Neuron (in vitro differentiated cells): ENCODE data around the gene TOX2.

Experiments
- H2AFZ ChIP-seq: one replicate; pipeline ENCODE4 v1.6.1; 2013; ENCODE audit warnings: low read depth, mild to moderate bottlenecking, inconsistent platforms, low read length, moderate library complexity
- H3K27me3 ChIP-seq: one replicate; pipeline ENCODE4 v1.6.1; 2013; ENCODE audit warnings: low read length; ENCODE audit not compliant: insufficient read depth
- H3K36me3 ChIP-seq: one replicate; pipeline ENCODE4 v1.6.1; 2013; ENCODE audit warnings: low read length; ENCODE audit not compliant: insufficient read depth
- H3K4me1 ChIP-seq: one replicate; pipeline ENCODE4 v1.6.1; 2013; ENCODE audit warnings: low read length; ENCODE audit not compliant: insufficient read depth
- H3K4me3 ChIP-seq: 2 replicates; pipeline ENCODE4 v1.5.1; 2013; ENCODE audit warnings: mild to moderate bottlenecking, low read length, moderate library complexity
- H3K9me3 ChIP-seq: one replicate; pipeline ENCODE4 v1.6.1; 2013; ENCODE audit warnings: low read length

The TOX2 gene

DNA sequence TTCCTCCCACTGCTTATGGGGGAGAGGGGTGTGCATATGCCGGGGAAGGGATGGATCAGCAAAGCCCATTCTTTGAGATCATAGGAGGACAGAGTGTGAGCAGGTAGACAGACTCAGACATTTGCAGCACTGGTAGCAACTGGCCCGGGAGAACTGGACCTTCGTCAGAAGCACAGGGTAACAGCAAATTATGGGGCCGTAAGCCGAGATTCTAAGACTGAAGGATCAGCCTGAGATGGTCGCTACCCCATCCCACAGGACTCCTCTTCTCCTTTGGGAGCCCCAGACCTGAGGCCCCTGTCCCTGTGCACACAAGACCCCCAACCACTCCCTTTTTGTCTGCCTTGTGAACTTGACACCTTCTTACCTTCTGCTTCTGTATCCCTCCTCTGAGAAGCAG is 106.5 kb downstream of the TOX2 start:
- no peaks in the 10 kb centered on the region for H3K9me3 ChIP-seq
- no peak overlapping the region for H3K4me3 ChIP-seq
- H3K36me3 ChIP-seq: no peaks in the 10 kb centered on the region

GRCh38 chr20:44021900-44022299 is 107.2 kb downstream of the TOX2 start:
- H3K36me3 ChIP-seq: no peaks in the 10 kb centered on the region
- H3K4me1 ChIP-seq: no peaks in the 10 kb centered on the region
- no peak overlapping the region for H3K4me3 ChIP-seq
- no peak overlapping the region for H2AFZ ChIP-seq
- H3K9me3 ChIP-seq: no peaks in the 10 kb centered on the region
- H3K27me3 ChIP-seq: no peaks in the 10 kb centered on the region

More for the DNA sequence above, 106.5 kb downstream of the TOX2 start:
- H2AFZ ChIP-seq: no peak overlapping the region
- no peaks in the 10 kb centered on the region for H3K27me3 ChIP-seq
- H3K4me1 ChIP-seq: no peaks in the 10 kb centered on the region

GRCh38 chr20:44022464-44022863 is 107.8 kb downstream of the TOX2 start:
- Histone ChIP-seq H3K4me1 (no peaks in the 10 kb centered on the region), H2AFZ (no peak overlapping the region), H3K4me3 (no peak overlapping the region), H3K9me3 (no peaks in the 10 kb centered on the region), H3K36me3 (no peaks in the 10 kb centered on the region), H3K27me3 (no peaks in the 10 kb centered on the region)

GRCh38 chr20:44023515-44024371 is 109.1 kb downstream of the TOX2 start:
- H3K4me1 ChIP-seq: no peaks in the 10 kb centered on the region
- no peak overlapping the region for H3K4me3 ChIP-seq
- H3K27me3 ChIP-seq: peaks cover under 1% of the 10 kb centered on the region
- H3K9me3 ChIP-seq: no peaks in the 10 kb centered on the region
- no peak overlapping the region for H2AFZ ChIP-seq
- H3K36me3 ChIP-seq: no peaks in the 10 kb centered on the region

DNA sequence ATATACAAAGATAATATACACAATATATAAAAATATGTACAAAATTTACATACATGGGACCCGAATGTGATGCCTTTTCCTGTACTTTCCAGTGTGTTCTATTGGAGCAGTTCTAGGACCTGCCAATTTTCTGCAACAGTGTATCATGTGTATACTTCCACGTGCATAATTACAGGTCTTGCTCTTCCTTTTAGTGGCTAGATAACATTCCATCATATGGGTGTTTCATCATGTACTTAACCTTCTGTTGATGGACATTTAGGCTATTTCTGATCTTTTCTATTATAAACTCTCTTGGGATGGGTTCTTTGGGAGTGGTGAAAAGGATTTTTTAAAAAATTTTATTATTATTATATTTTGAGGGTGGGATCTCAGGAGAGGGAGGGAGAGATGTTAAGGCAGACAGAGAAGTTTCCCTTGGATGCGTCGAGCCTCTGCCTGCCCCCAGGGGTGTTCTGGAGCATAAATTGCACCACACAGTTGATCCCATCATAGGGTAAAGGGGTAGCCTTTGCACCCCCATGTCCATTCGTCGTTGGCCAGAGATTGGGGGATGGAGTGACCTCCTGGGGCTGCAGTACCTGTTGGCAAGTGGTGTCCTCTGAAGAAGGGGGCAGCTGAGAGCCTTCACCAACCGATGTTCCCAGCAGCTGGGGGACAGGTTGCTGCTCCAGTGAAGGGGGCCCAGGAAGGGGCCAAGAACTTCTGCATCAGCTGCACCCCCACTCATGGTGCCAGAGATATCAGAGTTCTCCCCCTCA is 110.3 kb downstream of the TOX2 start:
- Histone ChIP-seq H3K9me3 (no peaks in the 10 kb centered on the region), H3K27me3 (peaks cover 2% of the 10 kb centered on the region), H2AFZ (no peak overlapping the region), H3K36me3 (no peaks in the 10 kb centered on the region), H3K4me1 (no peaks in the 10 kb centered on the region), H3K4me3 (no peak overlapping the region)

GRCh38 chr20:44025756-44026155 is 111.1 kb downstream of the TOX2 start:
- no peaks in the 10 kb centered on the region for H3K9me3 ChIP-seq
- no peaks in the 10 kb centered on the region for H3K36me3 ChIP-seq
- no peak overlapping the region for H3K4me3 ChIP-seq
- H3K27me3 ChIP-seq: peaks cover 2% of the 10 kb centered on the region
- H3K4me1 ChIP-seq: no peaks in the 10 kb centered on the region
- no peak overlapping the region for H2AFZ ChIP-seq

GRCh38 chr20:44026647-44027342 is 112.1 kb downstream of the TOX2 start:
- no peaks in the 10 kb centered on the region for H3K4me1 ChIP-seq
- H3K4me3 ChIP-seq: no peak overlapping the region
- H3K9me3 ChIP-seq: peaks cover 1% of the 10 kb centered on the region
- H3K27me3 ChIP-seq: peaks cover 2% of the 10 kb centered on the region
- H2AFZ ChIP-seq: no peak overlapping the region
- no peaks in the 10 kb centered on the region for H3K36me3 ChIP-seq

DNA sequence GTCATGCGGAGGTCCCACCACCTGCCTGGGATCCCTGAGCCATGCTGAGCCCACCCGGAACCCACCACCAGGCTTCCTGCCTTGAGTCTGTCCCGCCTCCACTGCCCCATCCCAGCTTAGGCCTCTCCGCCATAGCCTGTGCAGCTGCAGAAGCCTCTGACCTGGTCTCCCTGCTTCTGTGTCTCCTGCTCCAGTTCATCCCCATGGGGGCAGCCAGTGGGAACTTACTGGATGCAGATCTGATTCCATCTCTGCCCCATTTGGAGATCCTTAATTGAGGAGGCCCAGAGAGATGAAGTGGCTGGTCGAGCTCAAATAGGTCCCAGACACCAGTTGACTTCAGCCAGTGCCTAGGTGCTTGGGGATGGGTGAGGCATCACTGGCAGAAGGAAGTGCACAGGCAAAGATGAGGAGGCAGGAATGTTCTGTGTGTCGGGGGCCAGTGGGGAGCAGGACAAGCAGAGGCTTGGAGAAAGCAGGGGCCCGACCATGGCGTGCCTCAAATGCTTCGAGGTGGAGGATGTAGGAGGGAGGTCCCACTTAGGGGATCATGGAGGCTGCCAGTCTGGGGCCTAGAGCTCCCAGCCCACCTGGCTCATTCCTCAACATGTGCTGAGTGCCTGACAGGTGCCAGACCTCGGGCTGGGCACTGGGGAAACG is 112.8 kb downstream of the TOX2 start:
- Histone ChIP-seq H3K27me3 (peaks cover 2% of the 10 kb centered on the region), H3K4me3 (no peak overlapping the region), H2AFZ (no peak overlapping the region), H3K36me3 (no peaks in the 10 kb centered on the region), H3K4me1 (no peaks in the 10 kb centered on the region), H3K9me3 (peaks cover 1% of the 10 kb centered on the region)

GRCh38 chr20:44028003-44028730 is 113.5 kb downstream of the TOX2 start:
- no peak overlapping the region for H3K4me3 ChIP-seq
- no peaks in the 10 kb centered on the region for H3K4me1 ChIP-seq
- H3K27me3 ChIP-seq: peaks cover 2% of the 10 kb centered on the region
- no peak overlapping the region for H2AFZ ChIP-seq
- H3K36me3 ChIP-seq: no peaks in the 10 kb centered on the region
- H3K9me3 ChIP-seq: peaks cover 1% of the 10 kb centered on the region

DNA sequence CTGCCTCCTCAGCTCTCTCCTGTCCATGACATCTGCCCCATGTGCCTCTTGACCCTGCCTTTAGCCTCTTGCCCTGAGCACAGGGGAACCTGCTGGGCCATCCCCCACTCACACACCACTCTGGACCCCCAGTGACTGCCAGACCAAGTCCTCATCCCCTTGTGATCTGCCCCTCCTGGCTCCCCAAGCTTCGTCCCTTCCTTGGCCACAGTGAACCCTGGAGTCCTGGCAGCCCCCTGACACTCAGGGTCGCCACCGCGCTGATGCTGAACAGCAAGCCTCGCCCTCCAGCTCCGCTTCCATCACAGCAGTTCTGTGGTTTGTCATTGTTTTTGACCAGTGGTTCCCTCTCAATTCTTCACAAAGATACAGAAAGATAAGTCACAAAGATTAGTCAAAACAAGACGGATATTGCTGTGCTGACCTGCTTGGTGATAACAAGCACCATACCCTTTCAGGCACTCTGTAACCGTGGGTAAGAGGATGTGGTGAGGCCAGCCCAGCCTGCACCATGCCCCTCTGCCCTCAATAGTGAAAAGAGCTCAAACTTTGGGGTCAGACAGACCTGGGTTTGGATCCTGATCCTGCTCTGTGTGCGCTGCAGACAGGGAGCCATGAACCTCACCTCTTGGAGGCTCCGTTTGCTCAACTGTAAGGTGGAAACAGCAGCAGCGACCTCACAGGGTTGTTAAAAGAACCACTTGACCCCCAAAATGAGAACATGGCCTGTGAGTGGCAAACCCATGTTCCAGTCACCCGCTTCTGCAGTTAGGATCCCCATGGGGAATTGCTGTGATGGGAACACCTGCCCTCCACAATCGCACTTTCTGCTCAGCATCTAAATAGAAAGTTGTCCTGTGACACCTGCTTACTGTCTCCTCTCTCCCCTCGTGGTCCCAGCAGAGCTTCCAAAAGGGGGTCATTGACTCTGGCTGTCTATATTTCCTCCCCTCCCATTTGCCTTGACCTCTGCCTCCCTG is 114.5 kb downstream of the TOX2 start:
- H3K27me3 ChIP-seq: peaks cover 2% of the 10 kb centered on the region
- H3K4me1 ChIP-seq: no peaks in the 10 kb centered on the region
- no peak overlapping the region for H2AFZ ChIP-seq
- peaks cover 1% of the 10 kb centered on the region for H3K9me3 ChIP-seq
- H3K36me3 ChIP-seq: no peaks in the 10 kb centered on the region
- no peak overlapping the region for H3K4me3 ChIP-seq

- no peak overlapping the region for H2AFZ ChIP-seq
- H3K27me3 ChIP-seq: peaks cover 2% of the 10 kb centered on the region
- no peaks in the 10 kb centered on the region for H3K36me3 ChIP-seq
- peaks cover 1% of the 10 kb centered on the region for H3K9me3 ChIP-seq
- H3K4me1 ChIP-seq: no peaks in the 10 kb centered on the region
- H3K4me3 ChIP-seq: no peak overlapping the region
These were observed 115.2 kb downstream of the TOX2 start for GRCh38 chr20:44029848-44030230.
